ENCODE data around the gene NAV2. TPM values are rescaled to one million over a fixed set of nuclear protein-coding genes. Genes with fewer than 3 reads are reported as not detected.

Gene NAV2
- total and polyA plus RNA-seq, 2 experiments from 2014 or later, result 26.0 to 45.0 TPM

DNA sequence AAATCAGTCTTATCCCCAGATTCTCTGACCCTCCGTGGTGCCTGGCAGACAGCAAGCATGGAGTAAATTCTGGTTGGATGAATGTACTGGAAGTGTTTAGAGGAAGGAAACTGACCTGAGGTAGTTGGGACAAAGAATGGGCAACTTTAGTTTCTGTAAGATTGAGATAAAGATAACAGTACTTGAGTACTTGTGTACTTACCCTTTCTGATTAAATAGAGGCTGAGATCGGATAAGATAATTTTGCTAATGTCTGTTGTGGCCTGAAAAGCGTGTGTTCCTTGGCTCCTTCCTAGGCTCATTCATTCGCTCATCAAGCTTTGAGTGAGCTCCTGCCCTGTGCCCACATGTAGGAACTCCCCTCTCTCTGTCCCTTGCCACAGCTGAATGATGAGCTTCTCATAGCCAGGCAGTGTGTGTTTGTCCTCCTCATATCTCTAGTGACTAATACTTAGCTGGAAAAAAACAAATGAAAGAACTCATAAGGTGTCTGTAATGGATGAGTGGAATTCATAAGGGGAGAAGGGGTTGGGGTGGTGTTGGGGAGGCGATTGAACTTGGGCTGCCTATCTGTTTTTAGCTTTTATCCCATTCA is 329.5 kb downstream of the NAV2 start:
- no peak overlapping the region for H3K27ac Mint-ChIP-seq
- H3K4me3 ChIP-seq, result no peak overlapping the region

More for the DNA sequence above, 329.5 kb downstream of the NAV2 start:
- Histone ChIP-seq H3K9me2 (ENCODE audit: insufficient read depth) (no peaks in the 10 kb centered on the region), H3K27me3 (ENCODE audit: insufficient read depth) (no peaks in the 10 kb centered on the region), H3K4me1 (ENCODE audit: insufficient read depth) (peaks cover 23% of the 10 kb centered on the region), H3K4me2 (peak overlapping the region; percentile 21; the same call in 1 of the 2 replicates), H3K27ac (ENCODE audit: low read depth) (peak overlapping the region; percentile 15; the same call in 1 of the 2 replicates), H3K79me2 (replicated peaks; ENCODE audit: insufficient read depth) (no peaks in the 10 kb centered on the region), H2AFZ (no peak overlapping the region), H3F3A (replicated peaks; ENCODE audit: low read depth) (no peaks in the 10 kb centered on the region), H3K36me3 (ENCODE audit: insufficient read depth) (peaks cover 25% of the 10 kb centered on the region), H4K20me1 (replicated peaks; ENCODE audit: insufficient read depth) (no peaks in the 10 kb centered on the region; the same call in 1 of the 2 replicates)
- H3K4me3 Mint-ChIP-seq, result no peak overlapping the region
- peaks cover 6% of the 10 kb centered on the region for H3K27me3 Mint-ChIP-seq (ENCODE audit: insufficient read depth, low read depth, poor library complexity)
- DNase-seq (ENCODE audit: low spot score) (no peak), ATAC-seq (peak; percentile 24; the same call in 2 of the 3 replicates)
- peaks cover 45% of the 10 kb centered on the region for H3K4me1 Mint-ChIP-seq
- peaks cover 68% of the 10 kb centered on the region for H3K36me3 Mint-ChIP-seq (ENCODE audit: low read depth)
- no peak for TF ChIP-seq STAT1 (IDR thresholded peaks at IDR 0.05; ENCODE audit: unreplicated experiment)
- no peak for TF ChIP-seq EZH2phosphoT487 (IDR thresholded peaks at IDR 0.05; ENCODE audit: unreplicated experiment)
- TF ChIP-seq, protein P1, sequence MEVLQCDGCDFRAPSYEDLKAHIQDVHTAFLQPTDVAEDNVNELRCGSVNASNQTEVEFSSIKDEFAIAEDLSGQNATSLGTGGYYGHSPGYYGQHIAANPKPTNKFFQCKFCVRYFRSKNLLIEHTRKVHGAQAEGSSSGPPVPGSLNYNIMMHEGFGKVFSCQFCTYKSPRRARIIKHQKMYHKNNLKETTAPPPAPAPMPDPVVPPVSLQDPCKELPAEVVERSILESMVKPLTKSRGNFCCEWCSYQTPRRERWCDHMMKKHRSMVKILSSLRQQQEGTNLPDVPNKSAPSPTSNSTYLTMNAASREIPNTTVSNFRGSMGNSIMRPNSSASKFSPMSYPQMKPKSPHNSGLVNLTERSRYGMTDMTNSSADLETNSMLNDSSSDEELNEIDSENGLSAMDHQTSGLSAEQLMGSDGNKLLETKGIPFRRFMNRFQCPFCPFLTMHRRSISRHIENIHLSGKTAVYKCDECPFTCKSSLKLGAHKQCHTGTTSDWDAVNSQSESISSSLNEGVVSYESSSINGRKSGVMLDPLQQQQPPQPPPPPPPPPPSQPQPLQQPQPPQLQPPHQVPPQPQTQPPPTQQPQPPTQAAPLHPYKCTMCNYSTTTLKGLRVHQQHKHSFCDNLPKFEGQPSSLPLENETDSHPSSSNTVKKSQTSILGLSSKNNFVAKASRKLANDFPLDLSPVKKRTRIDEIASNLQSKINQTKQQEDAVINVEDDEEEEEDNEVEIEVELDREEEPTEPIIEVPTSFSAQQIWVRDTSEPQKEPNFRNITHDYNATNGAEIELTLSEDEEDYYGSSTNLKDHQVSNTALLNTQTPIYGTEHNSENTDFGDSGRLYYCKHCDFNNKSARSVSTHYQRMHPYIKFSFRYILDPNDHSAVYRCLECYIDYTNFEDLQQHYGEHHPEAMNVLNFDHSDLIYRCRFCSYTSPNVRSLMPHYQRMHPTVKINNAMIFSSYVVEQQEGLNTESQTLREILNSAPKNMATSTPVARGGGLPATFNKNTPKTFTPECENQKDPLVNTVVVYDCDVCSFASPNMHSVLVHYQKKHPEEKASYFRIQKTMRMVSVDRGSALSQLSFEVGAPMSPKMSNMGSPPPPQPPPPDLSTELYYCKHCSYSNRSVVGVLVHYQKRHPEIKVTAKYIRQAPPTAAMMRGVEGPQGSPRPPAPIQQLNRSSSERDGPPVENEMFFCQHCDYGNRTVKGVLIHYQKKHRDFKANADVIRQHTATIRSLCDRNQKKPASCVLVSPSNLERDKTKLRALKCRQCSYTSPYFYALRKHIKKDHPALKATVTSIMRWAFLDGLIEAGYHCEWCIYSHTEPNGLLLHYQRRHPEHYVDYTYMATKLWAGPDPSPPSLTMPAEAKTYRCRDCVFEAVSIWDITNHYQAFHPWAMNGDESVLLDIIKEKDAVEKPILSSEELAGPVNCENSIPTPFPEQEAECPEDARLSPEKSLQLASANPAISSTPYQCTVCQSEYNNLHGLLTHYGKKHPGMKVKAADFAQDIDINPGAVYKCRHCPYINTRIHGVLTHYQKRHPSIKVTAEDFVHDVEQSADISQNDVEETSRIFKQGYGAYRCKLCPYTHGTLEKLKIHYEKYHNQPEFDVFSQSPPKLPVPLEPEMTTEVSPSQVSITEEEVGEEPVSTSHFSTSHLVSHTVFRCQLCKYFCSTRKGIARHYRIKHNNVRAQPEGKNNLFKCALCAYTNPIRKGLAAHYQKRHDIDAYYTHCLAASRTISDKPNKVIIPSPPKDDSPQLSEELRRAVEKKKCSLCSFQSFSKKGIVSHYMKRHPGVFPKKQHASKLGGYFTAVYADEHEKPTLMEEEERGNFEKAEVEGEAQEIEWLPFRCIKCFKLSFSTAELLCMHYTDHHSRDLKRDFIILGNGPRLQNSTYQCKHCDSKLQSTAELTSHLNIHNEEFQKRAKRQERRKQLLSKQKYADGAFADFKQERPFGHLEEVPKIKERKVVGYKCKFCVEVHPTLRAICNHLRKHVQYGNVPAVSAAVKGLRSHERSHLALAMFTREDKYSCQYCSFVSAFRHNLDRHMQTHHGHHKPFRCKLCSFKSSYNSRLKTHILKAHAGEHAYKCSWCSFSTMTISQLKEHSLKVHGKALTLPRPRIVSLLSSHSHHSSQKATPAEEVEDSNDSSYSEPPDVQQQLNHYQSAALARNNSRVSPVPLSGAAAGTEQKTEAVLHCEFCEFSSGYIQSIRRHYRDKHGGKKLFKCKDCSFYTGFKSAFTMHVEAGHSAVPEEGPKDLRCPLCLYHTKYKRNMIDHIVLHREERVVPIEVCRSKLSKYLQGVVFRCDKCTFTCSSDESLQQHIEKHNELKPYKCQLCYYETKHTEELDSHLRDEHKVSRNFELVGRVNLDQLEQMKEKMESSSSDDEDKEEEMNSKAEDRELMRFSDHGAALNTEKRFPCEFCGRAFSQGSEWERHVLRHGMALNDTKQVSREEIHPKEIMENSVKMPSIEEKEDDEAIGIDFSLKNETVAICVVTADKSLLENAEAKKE (CRISPR knock-in tag; IDR thresholded peaks at IDR 0.05), result no peak
- no peak for TF ChIP-seq ZNF114 (CRISPR knock-in tag; IDR thresholded peaks at IDR 0.05)
- TF ChIP-seq, protein P2, sequence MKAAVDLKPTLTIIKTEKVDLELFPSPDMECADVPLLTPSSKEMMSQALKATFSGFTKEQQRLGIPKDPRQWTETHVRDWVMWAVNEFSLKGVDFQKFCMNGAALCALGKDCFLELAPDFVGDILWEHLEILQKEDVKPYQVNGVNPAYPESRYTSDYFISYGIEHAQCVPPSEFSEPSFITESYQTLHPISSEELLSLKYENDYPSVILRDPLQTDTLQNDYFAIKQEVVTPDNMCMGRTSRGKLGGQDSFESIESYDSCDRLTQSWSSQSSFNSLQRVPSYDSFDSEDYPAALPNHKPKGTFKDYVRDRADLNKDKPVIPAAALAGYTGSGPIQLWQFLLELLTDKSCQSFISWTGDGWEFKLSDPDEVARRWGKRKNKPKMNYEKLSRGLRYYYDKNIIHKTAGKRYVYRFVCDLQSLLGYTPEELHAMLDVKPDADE (IDR thresholded peaks at IDR 0.05), result no peak
- TF ChIP-seq, protein P3, sequence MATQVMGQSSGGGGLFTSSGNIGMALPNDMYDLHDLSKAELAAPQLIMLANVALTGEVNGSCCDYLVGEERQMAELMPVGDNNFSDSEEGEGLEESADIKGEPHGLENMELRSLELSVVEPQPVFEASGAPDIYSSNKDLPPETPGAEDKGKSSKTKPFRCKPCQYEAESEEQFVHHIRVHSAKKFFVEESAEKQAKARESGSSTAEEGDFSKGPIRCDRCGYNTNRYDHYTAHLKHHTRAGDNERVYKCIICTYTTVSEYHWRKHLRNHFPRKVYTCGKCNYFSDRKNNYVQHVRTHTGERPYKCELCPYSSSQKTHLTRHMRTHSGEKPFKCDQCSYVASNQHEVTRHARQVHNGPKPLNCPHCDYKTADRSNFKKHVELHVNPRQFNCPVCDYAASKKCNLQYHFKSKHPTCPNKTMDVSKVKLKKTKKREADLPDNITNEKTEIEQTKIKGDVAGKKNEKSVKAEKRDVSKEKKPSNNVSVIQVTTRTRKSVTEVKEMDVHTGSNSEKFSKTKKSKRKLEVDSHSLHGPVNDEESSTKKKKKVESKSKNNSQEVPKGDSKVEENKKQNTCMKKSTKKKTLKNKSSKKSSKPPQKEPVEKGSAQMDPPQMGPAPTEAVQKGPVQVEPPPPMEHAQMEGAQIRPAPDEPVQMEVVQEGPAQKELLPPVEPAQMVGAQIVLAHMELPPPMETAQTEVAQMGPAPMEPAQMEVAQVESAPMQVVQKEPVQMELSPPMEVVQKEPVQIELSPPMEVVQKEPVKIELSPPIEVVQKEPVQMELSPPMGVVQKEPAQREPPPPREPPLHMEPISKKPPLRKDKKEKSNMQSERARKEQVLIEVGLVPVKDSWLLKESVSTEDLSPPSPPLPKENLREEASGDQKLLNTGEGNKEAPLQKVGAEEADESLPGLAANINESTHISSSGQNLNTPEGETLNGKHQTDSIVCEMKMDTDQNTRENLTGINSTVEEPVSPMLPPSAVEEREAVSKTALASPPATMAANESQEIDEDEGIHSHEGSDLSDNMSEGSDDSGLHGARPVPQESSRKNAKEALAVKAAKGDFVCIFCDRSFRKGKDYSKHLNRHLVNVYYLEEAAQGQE (IDR thresholded peaks at IDR 0.05; ENCODE audit: unreplicated experiment), result no peak
- TF ChIP-seq, protein P4, sequence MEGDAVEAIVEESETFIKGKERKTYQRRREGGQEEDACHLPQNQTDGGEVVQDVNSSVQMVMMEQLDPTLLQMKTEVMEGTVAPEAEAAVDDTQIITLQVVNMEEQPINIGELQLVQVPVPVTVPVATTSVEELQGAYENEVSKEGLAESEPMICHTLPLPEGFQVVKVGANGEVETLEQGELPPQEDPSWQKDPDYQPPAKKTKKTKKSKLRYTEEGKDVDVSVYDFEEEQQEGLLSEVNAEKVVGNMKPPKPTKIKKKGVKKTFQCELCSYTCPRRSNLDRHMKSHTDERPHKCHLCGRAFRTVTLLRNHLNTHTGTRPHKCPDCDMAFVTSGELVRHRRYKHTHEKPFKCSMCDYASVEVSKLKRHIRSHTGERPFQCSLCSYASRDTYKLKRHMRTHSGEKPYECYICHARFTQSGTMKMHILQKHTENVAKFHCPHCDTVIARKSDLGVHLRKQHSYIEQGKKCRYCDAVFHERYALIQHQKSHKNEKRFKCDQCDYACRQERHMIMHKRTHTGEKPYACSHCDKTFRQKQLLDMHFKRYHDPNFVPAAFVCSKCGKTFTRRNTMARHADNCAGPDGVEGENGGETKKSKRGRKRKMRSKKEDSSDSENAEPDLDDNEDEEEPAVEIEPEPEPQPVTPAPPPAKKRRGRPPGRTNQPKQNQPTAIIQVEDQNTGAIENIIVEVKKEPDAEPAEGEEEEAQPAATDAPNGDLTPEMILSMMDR (conservative IDR thresholded peaks at IDR 0.05; ENCODE audit: low read depth in 2 of 2), result no peak
- TF ChIP-seq EZH2 (IDR thresholded peaks at IDR 0.05; ENCODE audit: low read depth, unreplicated experiment), result no peak
- no peak for TF ChIP-seq NANOG (IDR thresholded peaks at IDR 0.05; ENCODE audit: borderline replicate concordance)
- no peak for TF ChIP-seq POLR2AphosphoS5 (IDR thresholded peaks at IDR 0.05; ENCODE audit: low read depth)
- no peak for TF ChIP-seq JUNB (IDR thresholded peaks at IDR 0.05; ENCODE audit: unreplicated experiment)
- no peak for TF ChIP-seq CREB1 (CRISPR knock-in tag; IDR thresholded peaks at IDR 0.05; ENCODE audit: low read depth)
- TF ChIP-seq ZNF331 (CRISPR knock-in tag; IDR thresholded peaks at IDR 0.05; ENCODE audit: low read depth), result no peak
- H3K9me3 Mint-ChIP-seq, result no peaks in the 10 kb centered on the region

Measured in GM23338 (cell line).